Measurements from ENCODE around the gene SLC9C1.
A peak's percentile ranks its signal among the peaks of the same experiment; 100 is the strongest.

The SLC9C1 gene

GRCh38 chr3:112111785-112112402, 182.1 kb downstream of the SLC9C1 start:
- no peak overlapping the region for H3K4me3 ChIP-seq (ENCODE audit: low read length)
- no peak for TF ChIP-seq ZNF274 (IDR thresholded peaks at IDR 0.05; ENCODE audit: low read depth, low read length)

GRCh38 chr3:112109322-112109721, 184.7 kb downstream of the SLC9C1 start:
- TF ChIP-seq ZNF274 (IDR thresholded peaks at IDR 0.05; ENCODE audit: low read depth, low read length): no peak
- no peak overlapping the region for H3K4me3 ChIP-seq (ENCODE audit: low read length)

GRCh38 chr3:112104774-112105173, 189.2 kb downstream of the SLC9C1 start:
- TF ChIP-seq ZNF274 (IDR thresholded peaks at IDR 0.05; ENCODE audit: low read depth, low read length): no peak
- H3K4me3 ChIP-seq (ENCODE audit: low read length): no peak overlapping the region

- H3K4me3 ChIP-seq (ENCODE audit: low read length): no peak overlapping the region
- TF ChIP-seq ZNF274 (IDR thresholded peaks at IDR 0.05; ENCODE audit: low read depth, low read length): no peak
Measured at GRCh38 chr3:112101916-112102315, 192.1 kb downstream of the SLC9C1 start.

- no peak overlapping the region for H3K4me3 ChIP-seq (ENCODE audit: low read length)
- TF ChIP-seq ZNF274 (IDR thresholded peaks at IDR 0.05; ENCODE audit: low read depth, low read length): no peak
Measured at GRCh38 chr3:112097378-112097777, 196.6 kb downstream of the SLC9C1 start.

- no peak for TF ChIP-seq ZNF274 (IDR thresholded peaks at IDR 0.05; ENCODE audit: low read depth, low read length)
- H3K4me3 ChIP-seq (ENCODE audit: low read length): no peak overlapping the region
Measured at GRCh38 chr3:112096176-112096575, 197.8 kb downstream of the SLC9C1 start.

GRCh38 chr3:112095731-112096130, 198.3 kb downstream of the SLC9C1 start:
- no peak for TF ChIP-seq ZNF274 (IDR thresholded peaks at IDR 0.05; ENCODE audit: low read depth, low read length)

GRCh38 chr3:112093180-112093522, 200.9 kb downstream of the SLC9C1 start:
- H3K4me3 ChIP-seq (ENCODE audit: low read length): no peak overlapping the region; the same call in 1 of the 2 replicates
- no peak for TF ChIP-seq ZNF274 (IDR thresholded peaks at IDR 0.05; ENCODE audit: low read depth, low read length)

More at GRCh38 chr3:112095731-112096130, 198.3 kb downstream of the SLC9C1 start:
- H3K4me3 ChIP-seq (ENCODE audit: low read length): no peak overlapping the region

- no peak overlapping the region; the same call in 1 of the 2 replicates for H3K4me3 ChIP-seq (ENCODE audit: low read length)
- TF ChIP-seq ZNF274 (IDR thresholded peaks at IDR 0.05; ENCODE audit: low read depth, low read length): no peak
Measured at GRCh38 chr3:112092496-112093179, 201.4 kb downstream of the SLC9C1 start.

- no peak for TF ChIP-seq ZNF274 (IDR thresholded peaks at IDR 0.05; ENCODE audit: low read depth, low read length)
- H3K4me3 ChIP-seq (ENCODE audit: low read length): peak overlapping the region; percentile 14; the same call in 1 of the 2 replicates
Measured at GRCh38 chr3:112090887-112091586, 203.0 kb downstream of the SLC9C1 start.

All from GM08714 (cell line).